Neural progenitor cell (in vitro differentiated cells): Measurements from ENCODE around the gene GOT2. TPM values are rescaled to one million over a fixed set of nuclear protein-coding genes. Genes with fewer than 3 reads are reported as not detected.

Experiments
- DNase-seq: peaks from one replicate; pipeline ENCODE4 v3.0.0-alpha.2; 2016; ENCODE audit warnings: low spot score
- H2AFZ ChIP-seq: fragments of 200-600 bp; sonication (generic); replicated peaks from 2 replicates; pipeline ENCODE4 v1.6.1; 2016; ENCODE audit warnings: antibody characterized with exemption
- H3F3A ChIP-seq: fragments of 200-600 bp; sonication (generic); 2 replicates; pipeline ENCODE4 v1.6.1; 2016; ENCODE audit warnings: antibody characterized with exemption, low read depth
- H3K27ac ChIP-seq: fragments of 200-600 bp; sonication (generic); 2 replicates; pipeline ENCODE4 v1.5.1; 2016; ENCODE audit warnings: mild to moderate bottlenecking
- H3K27me3 ChIP-seq: fragments of 200-600 bp; sonication (generic); 2 replicates; pipeline ENCODE4 v1.6.1; 2016; ENCODE audit warnings: mild to moderate bottlenecking, moderate library complexity
- H3K36me3 ChIP-seq: fragments of 200-600 bp; sonication (generic); 2 replicates; pipeline ENCODE4 v1.5.1; 2016
- H3K4me1 ChIP-seq: fragments of 200-600 bp; sonication (generic); 2 replicates; pipeline ENCODE4 v1.6.1; 2016; ENCODE audit warnings: mixed run types
- H3K4me2 ChIP-seq: fragments of 200-600 bp; sonication (generic); 2 replicates; pipeline ENCODE4 v1.6.1; 2016
- H3K4me3 ChIP-seq: fragments of 200-600 bp; sonication (generic); 2 replicates; pipeline ENCODE4 v1.5.1; 2016
- H3K79me2 ChIP-seq: fragments of 200-600 bp; sonication (generic); 2 replicates; pipeline ENCODE4 v1.6.1; 2016; ENCODE audit warnings: low read depth
- H3K9ac ChIP-seq: fragments of 200-600 bp; sonication (generic); 2 replicates; pipeline ENCODE4 v1.6.1; 2016
- H3K9me3 ChIP-seq: fragments of 200-600 bp; sonication (generic); 2 replicates; pipeline ENCODE4 v1.5.1; 2016; ENCODE audit warnings: low read depth
- H4K20me1 ChIP-seq: fragments of 200-600 bp; sonication (generic); 2 replicates; pipeline ENCODE4 v1.6.1; 2016; ENCODE audit warnings: low read depth
- H3K27ac Mint-ChIP-seq: 3 replicates; pipeline ENCODE4 v1.8.0; 2021; ENCODE audit warnings: mixed read lengths
- H3K27me3 Mint-ChIP-seq: 2 replicates; pipeline ENCODE4 v1.8.0; 2022; ENCODE audit warnings: low read depth, mild to moderate bottlenecking, inconsistent platforms, moderate library complexity, mixed read lengths; ENCODE audit not compliant: insufficient read depth
- H3K36me3 Mint-ChIP-seq: 3 replicates; pipeline ENCODE4 v1.8.0; 2021; ENCODE audit warnings: mixed read lengths
- H3K4me1 Mint-ChIP-seq: 3 replicates; pipeline ENCODE4 v1.8.0; 2021; ENCODE audit warnings: mixed read lengths
- H3K4me3 Mint-ChIP-seq: 3 replicates; pipeline ENCODE4 v1.8.0; 2021; ENCODE audit warnings: mild to moderate bottlenecking, moderate library complexity, mixed read lengths
- H3K9me3 Mint-ChIP-seq: 3 replicates; pipeline ENCODE4 v1.8.0; 2020; ENCODE audit warnings: mixed read lengths
- EZH2 ChIP-seq: fragments of 200-600 bp; sonication (generic); IDR thresholded peaks from 2 replicates; pipeline ENCODE4 v1.6.1; 2017; ENCODE audit warnings: antibody characterized with exemption, mild to moderate bottlenecking, moderate library complexity
- EZH2phosphoT487 ChIP-seq: fragments of 200-600 bp; sonication (generic); IDR thresholded peaks from 2 replicates; pipeline ENCODE4 v1.6.1; 2017; ENCODE audit warnings: antibody characterized with exemption
- total RNA-seq: library from RNA; depleted of rRNA; stranded (reverse); fragments of >200 nt; gene quantifications from 2 replicates; pipeline ENCODE4 v1.2.3, GENCODE V29; 2015; ENCODE audit warnings: low replicate concordance
- TF ChIP-seq, protein P1 (sequence below): fragments of 200-600 bp; sonication (generic); IDR thresholded peaks from 2 replicates; pipeline ENCODE4 v1.5.1; 2017; ENCODE audit warnings: antibody characterized with exemption, mild to moderate bottlenecking

GOT2 gene
- total RNA-seq, 1 donor from 2014 or later, result 77.2 TPM

DNA sequence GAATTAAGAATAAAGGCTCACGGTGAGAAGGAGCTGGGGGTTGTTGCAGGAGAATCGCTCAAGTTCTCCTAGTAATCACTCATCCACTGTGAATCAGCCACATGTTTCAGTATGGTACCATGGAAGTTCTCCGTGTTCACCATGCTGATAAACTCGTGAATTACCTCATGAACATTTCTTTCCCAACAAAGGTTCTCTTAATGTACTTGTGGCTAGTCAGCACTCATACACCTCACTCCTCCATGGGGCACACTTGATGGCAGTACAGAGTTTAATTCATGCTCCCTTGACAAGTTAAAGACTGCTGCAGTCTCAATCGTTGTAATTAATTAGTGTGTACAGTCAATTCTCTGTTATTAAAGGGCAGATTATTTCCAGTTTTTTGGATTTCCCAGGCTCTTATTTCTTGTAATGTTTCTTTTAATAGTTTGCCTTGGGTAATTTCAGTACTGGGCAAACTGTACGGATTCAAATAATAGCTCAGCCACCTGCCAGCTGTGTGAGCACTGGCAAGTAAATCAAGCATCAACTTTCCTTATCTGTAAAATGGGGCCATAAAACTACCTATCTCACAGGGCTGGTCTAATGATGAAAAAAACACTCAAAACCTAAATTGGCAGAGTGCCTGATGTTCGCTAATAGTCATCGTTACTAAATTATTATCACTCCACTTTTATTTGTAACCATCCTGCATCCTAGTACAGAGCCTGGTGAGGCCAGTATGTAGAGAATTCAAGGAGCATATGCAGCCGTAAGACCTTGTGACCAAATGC is 6.1 kb downstream of the GOT2 start:
- no peak overlapping the region for H2AFZ ChIP-seq
- H3K27me3 ChIP-seq, result no peaks in the 10 kb centered on the region
- H3K79me2 ChIP-seq, result peaks cover 75% of the 10 kb centered on the region
- no peak for DNase-seq
- no peak overlapping the region for H3K4me2 ChIP-seq
- no peaks in the 10 kb centered on the region for H3K9me3 ChIP-seq
- peaks cover 5% of the 10 kb centered on the region for H3K36me3 ChIP-seq
- TF ChIP-seq EZH2 (no peak), EZH2phosphoT487 (no peak)
- TF ChIP-seq, protein P1, sequence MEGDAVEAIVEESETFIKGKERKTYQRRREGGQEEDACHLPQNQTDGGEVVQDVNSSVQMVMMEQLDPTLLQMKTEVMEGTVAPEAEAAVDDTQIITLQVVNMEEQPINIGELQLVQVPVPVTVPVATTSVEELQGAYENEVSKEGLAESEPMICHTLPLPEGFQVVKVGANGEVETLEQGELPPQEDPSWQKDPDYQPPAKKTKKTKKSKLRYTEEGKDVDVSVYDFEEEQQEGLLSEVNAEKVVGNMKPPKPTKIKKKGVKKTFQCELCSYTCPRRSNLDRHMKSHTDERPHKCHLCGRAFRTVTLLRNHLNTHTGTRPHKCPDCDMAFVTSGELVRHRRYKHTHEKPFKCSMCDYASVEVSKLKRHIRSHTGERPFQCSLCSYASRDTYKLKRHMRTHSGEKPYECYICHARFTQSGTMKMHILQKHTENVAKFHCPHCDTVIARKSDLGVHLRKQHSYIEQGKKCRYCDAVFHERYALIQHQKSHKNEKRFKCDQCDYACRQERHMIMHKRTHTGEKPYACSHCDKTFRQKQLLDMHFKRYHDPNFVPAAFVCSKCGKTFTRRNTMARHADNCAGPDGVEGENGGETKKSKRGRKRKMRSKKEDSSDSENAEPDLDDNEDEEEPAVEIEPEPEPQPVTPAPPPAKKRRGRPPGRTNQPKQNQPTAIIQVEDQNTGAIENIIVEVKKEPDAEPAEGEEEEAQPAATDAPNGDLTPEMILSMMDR, result no peak
- H3K4me1 ChIP-seq, result peaks cover 9% of the 10 kb centered on the region
- no peaks in the 10 kb centered on the region for H3F3A ChIP-seq
- H3K4me1 Mint-ChIP-seq, result peaks cover 10% of the 10 kb centered on the region
- H3K27ac Mint-ChIP-seq, result no peak overlapping the region
- H3K4me3 Mint-ChIP-seq, result no peak overlapping the region
- H3K9me3 Mint-ChIP-seq, result no peaks in the 10 kb centered on the region
- H3K36me3 Mint-ChIP-seq, result peaks cover 2% of the 10 kb centered on the region
- no peak overlapping the region for H3K4me3 ChIP-seq
- no peaks in the 10 kb centered on the region for H3K27me3 Mint-ChIP-seq
- H3K9ac ChIP-seq, result no peak overlapping the region
- peaks cover 42% of the 10 kb centered on the region for H4K20me1 ChIP-seq
- no peak overlapping the region for H3K27ac ChIP-seq

DNA sequence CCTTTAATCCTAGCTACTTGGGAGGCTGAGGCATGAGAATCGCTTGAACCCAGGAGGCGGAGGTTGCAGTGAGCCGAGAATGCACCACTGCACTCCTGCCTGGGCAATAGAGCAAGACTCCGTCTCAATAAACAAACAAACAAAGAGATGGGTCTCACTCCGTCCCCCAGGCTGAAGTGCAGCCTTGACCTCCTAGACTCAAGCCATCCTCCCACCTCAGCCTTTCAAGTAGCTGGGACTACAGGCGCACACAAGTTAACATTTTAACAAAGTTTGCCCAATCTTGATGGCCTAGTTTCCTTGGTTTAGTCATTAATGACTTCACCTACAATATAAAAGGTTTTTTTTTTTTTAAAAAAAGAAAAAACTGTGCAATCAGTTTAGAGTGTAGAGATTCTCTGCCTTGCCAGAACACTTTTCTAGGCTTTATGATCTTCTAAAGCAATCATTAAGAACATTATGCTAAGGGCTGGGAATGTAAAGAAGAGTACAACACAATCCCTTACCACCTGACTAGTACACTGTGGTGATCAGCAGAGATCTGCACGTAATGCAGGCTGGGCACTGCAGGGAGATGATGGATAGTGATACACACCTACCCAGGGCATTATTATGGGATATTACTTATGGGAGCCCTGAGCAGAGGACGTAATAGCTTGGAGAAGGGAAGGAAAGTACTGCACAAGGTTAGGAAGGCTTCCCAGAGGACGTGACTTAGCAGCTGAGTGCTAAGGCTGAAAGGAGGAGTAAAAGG is 6.9 kb downstream of the GOT2 start:
- Mint-ChIP-seq H3K27ac (no peak overlapping the region), H3K27me3 (no peaks in the 10 kb centered on the region), H3K4me1 (peaks cover 3% of the 10 kb centered on the region), H3K36me3 (peaks cover 2% of the 10 kb centered on the region), H3K4me3 (no peak overlapping the region), H3K9me3 (no peaks in the 10 kb centered on the region)
- TF ChIP-seq EZH2phosphoT487 (no peak), EZH2 (no peak)
- TF ChIP-seq, protein P1, result no peak
- Histone ChIP-seq H3K4me3 (no peak overlapping the region), H3K27me3 (no peaks in the 10 kb centered on the region), H3K79me2 (peaks cover 67% of the 10 kb centered on the region), H3K4me1 (peaks cover under 1% of the 10 kb centered on the region), H3K9me3 (no peaks in the 10 kb centered on the region), H3F3A (no peaks in the 10 kb centered on the region), H4K20me1 (peaks cover 34% of the 10 kb centered on the region), H3K9ac (no peak overlapping the region), H2AFZ (no peak overlapping the region), H3K36me3 (peaks cover 5% of the 10 kb centered on the region), H3K4me2 (no peak overlapping the region), H3K27ac (no peak overlapping the region)
- no peak for DNase-seq

DNA sequence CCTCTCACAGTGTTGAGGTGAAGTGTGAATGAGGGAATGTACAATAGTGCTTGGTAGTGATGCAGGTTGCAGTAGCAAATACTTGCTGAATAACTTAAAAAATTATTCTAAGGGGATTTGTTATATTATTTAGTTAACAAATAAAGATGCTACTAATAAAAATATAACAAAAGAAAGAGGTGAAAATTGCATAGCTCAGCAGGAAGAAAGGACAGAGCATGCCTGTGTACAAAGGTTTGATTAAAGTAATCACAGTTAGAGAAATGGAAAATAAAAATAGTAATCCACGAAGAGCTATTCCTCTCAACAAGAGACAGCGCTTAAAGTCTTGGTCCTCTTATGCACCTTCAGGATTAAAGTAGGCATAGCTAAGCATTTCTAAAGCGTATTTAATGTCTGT is 11.0 kb downstream of the GOT2 start:
- DNase-seq, result no peak
- no peaks in the 10 kb centered on the region for H3K27me3 ChIP-seq
- no peak overlapping the region for H3K9ac ChIP-seq
- no peaks in the 10 kb centered on the region for H3K4me1 ChIP-seq
- Mint-ChIP-seq H3K27ac (no peak overlapping the region), H3K4me3 (no peak overlapping the region), H3K4me1 (peaks cover 3% of the 10 kb centered on the region), H3K36me3 (peaks cover 10% of the 10 kb centered on the region), H3K27me3 (no peaks in the 10 kb centered on the region), H3K9me3 (no peaks in the 10 kb centered on the region)
- H3K4me3 ChIP-seq, result no peak overlapping the region
- no peaks in the 10 kb centered on the region for H3K9me3 ChIP-seq
- H3K36me3 ChIP-seq, result no peaks in the 10 kb centered on the region
- TF ChIP-seq EZH2phosphoT487 (no peak), EZH2 (no peak)
- TF ChIP-seq, protein P1, result no peak
- H3K79me2 ChIP-seq, result peaks cover 26% of the 10 kb centered on the region
- peaks cover 12% of the 10 kb centered on the region for H4K20me1 ChIP-seq
- no peak overlapping the region for H3K27ac ChIP-seq
- H3K4me2 ChIP-seq, result no peak overlapping the region
- H3F3A ChIP-seq, result no peaks in the 10 kb centered on the region
- H2AFZ ChIP-seq, result no peak overlapping the region
